HepG2 (cell line): ENCODE results near the gene NDUFS2. TPM values are rescaled to one million over a fixed set of nuclear protein-coding genes. Genes with fewer than 3 reads are reported as not detected.

Source experiments
- FOXA3 ChIP-seq: IDR thresholded peaks from 2 replicates; pipeline ENCODE4 v1.6.1; 2016; ENCODE audit warnings: missing genetic modification reagents, missing compliant biosample characterization
- HMGA1 ChIP-seq: sonication (generic); formaldehyde crosslinking; conservative IDR thresholded peaks from 2 replicates; pipeline ENCODE4 v1.4.0; 2020; ENCODE audit warnings: missing genetic modification reagents
- JDP2 ChIP-seq: sonication (generic); formaldehyde crosslinking; IDR thresholded peaks from 2 replicates; pipeline ENCODE4 v1.8.1; 2022; ENCODE audit warnings: missing genetic modification reagents, borderline replicate concordance
- PAF1 ChIP-seq: IDR thresholded peaks from 2 replicates; pipeline ENCODE4 v1.6.1; 2016; ENCODE audit warnings: missing genetic modification reagents, missing compliant biosample characterization
- PITX1 ChIP-seq: sonication (generic); formaldehyde crosslinking; IDR thresholded peaks from 2 replicates; pipeline ENCODE4 v1.5.1; 2020; ENCODE audit warnings: mild to moderate bottlenecking, missing genetic modification reagents
- SMYD3 ChIP-seq: sonication (generic); formaldehyde crosslinking; IDR thresholded peaks from 2 replicates; pipeline ENCODE4 v1.8.1; 2023; ENCODE audit warnings: mild to moderate bottlenecking, missing genetic modification reagents
- SNAPC4 ChIP-seq: sonication (generic); formaldehyde crosslinking; IDR thresholded peaks from 2 replicates; pipeline ENCODE4 v1.4.0; 2020; ENCODE audit warnings: mild to moderate bottlenecking, missing genetic modification reagents
- STAG1 ChIP-seq: sonication (generic); formaldehyde crosslinking; IDR thresholded peaks from 2 replicates; pipeline ENCODE4 v1.4.0; 2020; ENCODE audit warnings: missing genetic modification reagents
- ZBTB26 ChIP-seq: IDR thresholded peaks from 2 replicates; pipeline ENCODE4 v1.6.1; 2016; ENCODE audit warnings: missing compliant biosample characterization, missing genetic modification reagents, borderline replicate concordance
- ZMYM4 ChIP-seq: sonication (generic); formaldehyde crosslinking; IDR thresholded peaks from 2 replicates; pipeline ENCODE4 v1.8.1; 2023; ENCODE audit warnings: mild to moderate bottlenecking, missing genetic modification reagents
- ZNF383 ChIP-seq: sonication (generic); formaldehyde crosslinking; IDR thresholded peaks from 2 replicates; pipeline ENCODE4 v1.4.0; 2020; ENCODE audit warnings: missing genetic modification reagents, mild to moderate bottlenecking, borderline replicate concordance
- ZNF878 ChIP-seq: sonication (generic); formaldehyde crosslinking; IDR thresholded peaks from 2 replicates; pipeline ENCODE4 v1.8.1; 2023; ENCODE audit warnings: mild to moderate bottlenecking, missing genetic modification reagents, moderate library complexity
- ZSCAN20 ChIP-seq: sonication (generic); formaldehyde crosslinking; IDR thresholded peaks from 2 replicates; pipeline ENCODE4 v1.4.0; 2020; ENCODE audit warnings: missing genetic modification reagents, mild to moderate bottlenecking, borderline replicate concordance
- polyA plus RNA-seq, 8 experiments: library from polyadenylated mRNA; depleted of rRNA in 3 of 8; stranded (reverse) in 7 of 8; unstranded in 1 of 8; fragments of >200 nt; fragmentation: Illumina TruSeq in 4 of 8; extraction: Trizol in 4 of 8; gene quantifications; 2 replicates each; pipeline versions ENCODE4 v1.2.1 to v1.2.3, GENCODE V29; 2011 to 2016; ENCODE audit warnings: low read depth in 4 of 8, missing spikeins in 1 of 8, mixed read lengths in 1 of 8; ENCODE audit not compliant: insufficient read depth in 1 of 8
- total RNA-seq, 5 experiments: library from RNA; depleted of rRNA; stranded (reverse); fragments of >200 nt; fragmentation: Illumina TruSeq; extraction: Trizol; gene quantifications; 2 replicates each; pipeline ENCODE4 v1.2.3, GENCODE V29; 2016; ENCODE audit warnings: low read depth in 1 of 5
- TF ChIP-seq, protein P1 (sequence below): sonication (generic); formaldehyde crosslinking; IDR thresholded peaks from 2 replicates; pipeline ENCODE4 v1.5.0; 2020; ENCODE audit warnings: mild to moderate bottlenecking, missing genetic modification reagents
- TF ChIP-seq, protein P2 (sequence below): sonication (generic); formaldehyde crosslinking; IDR thresholded peaks from 2 replicates; pipeline ENCODE4 v1.5.1; 2020; ENCODE audit warnings: missing genetic modification reagents, mild to moderate bottlenecking, borderline replicate concordance
- TF ChIP-seq, protein P3 (sequence below): sonication (generic); formaldehyde crosslinking; IDR thresholded peaks from 2 replicates; pipeline ENCODE4 v1.8.0; 2022; ENCODE audit warnings: mild to moderate bottlenecking, missing genetic modification reagents; ENCODE audit not compliant: insufficient replicate concordance

Gene NDUFS2
- total and polyA plus RNA-seq, 2 of the 13 experiments (the other 11 are each of a cell fraction or from before 2014, with no cell fraction given): 89.9 to 118 TPM

DNA sequence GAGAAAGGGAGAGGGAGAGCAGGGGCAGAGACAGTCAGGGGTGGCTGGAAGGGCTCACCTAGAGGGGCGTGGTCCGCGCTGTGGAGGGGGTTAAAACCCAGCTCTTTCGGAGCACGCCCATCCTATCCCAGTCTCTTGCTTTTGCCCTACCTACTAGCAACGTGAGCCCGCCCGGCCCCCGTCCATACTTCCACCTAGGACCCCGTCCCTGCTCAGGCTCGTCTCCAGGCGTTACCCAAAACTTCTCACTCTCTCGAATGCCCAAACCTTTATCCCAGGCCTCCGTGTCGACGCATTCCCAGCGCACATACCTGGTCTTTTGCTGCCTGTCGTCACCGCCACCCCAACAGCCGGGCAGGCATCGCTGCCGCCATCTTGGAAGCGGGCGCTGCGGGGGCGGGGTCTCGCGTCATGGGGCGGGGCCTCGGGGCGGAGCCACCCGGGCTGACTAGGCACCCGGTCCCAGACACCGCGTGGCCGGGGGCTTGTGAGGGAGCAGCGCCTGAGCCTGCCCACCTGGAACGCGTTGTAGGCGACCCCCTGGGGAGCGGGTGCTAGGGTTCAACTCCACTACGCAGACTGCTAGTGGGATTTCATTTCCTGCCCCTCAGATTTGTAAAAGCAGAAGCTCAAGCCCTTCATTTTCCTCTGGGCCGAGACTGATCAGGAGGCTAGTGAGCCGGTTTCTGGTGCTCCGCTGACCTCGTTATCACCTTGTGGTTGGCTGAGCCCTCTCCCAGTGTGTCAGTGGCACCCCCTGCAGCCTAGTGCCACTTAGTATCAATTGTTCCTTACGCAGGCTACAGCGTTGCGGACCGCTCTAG, 24.8 kb upstream of the NDUFS2 start, which contains the start of gene B4GALT3 (continued):
- TF ChIP-seq STAG1 (CRISPR knock-in tag) (peak; percentile 62), PITX1 (CRISPR knock-in tag) (peak; percentile 62), SNAPC4 (CRISPR knock-in tag) (peak; percentile 85; the same call in 1 of the 2 replicates), FOXA3 (CRISPR knock-in tag) (peak; percentile 47; the same call in 1 of the 2 replicates), SMYD3 (CRISPR knock-in tag) (0 out of 2 replicates have a peak, but pooled peaks have one; percentile 74), ZMYM4 (no peak; the same call in 1 of the 2 replicates), ZNF383 (CRISPR knock-in tag) (no peak), ZSCAN20 (CRISPR knock-in tag) (0 out of 2 replicates have a peak, but pooled peaks have one; percentile 41), ZBTB26 (CRISPR knock-in tag) (peak; percentile 81; the same call in 1 of the 2 replicates), PAF1 (no peak), ZNF878 (CRISPR knock-in tag) (peak; percentile 44; the same call in 1 of the 2 replicates), JDP2 (CRISPR knock-in tag) (no peak), HMGA1 (no peak)
- TF ChIP-seq, protein P1, sequence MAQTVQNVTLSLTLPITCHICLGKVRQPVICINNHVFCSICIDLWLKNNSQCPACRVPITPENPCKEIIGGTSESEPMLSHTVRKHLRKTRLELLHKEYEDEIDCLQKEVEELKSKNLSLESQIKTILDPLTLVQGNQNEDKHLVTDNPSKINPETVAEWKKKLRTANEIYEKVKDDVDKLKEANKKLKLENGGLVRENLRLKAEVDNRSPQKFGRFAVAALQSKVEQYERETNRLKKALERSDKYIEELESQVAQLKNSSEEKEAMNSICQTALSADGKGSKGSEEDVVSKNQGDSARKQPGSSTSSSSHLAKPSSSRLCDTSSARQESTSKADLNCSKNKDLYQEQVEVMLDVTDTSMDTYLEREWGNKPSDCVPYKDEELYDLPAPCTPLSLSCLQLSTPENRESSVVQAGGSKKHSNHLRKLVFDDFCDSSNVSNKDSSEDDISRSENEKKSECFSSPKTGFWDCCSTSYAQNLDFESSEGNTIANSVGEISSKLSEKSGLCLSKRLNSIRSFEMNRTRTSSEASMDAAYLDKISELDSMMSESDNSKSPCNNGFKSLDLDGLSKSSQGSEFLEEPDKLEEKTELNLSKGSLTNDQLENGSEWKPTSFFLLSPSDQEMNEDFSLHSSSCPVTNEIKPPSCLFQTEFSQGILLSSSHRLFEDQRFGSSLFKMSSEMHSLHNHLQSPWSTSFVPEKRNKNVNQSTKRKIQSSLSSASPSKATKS (CRISPR knock-in tag): no peak
- TF ChIP-seq, protein P2, sequence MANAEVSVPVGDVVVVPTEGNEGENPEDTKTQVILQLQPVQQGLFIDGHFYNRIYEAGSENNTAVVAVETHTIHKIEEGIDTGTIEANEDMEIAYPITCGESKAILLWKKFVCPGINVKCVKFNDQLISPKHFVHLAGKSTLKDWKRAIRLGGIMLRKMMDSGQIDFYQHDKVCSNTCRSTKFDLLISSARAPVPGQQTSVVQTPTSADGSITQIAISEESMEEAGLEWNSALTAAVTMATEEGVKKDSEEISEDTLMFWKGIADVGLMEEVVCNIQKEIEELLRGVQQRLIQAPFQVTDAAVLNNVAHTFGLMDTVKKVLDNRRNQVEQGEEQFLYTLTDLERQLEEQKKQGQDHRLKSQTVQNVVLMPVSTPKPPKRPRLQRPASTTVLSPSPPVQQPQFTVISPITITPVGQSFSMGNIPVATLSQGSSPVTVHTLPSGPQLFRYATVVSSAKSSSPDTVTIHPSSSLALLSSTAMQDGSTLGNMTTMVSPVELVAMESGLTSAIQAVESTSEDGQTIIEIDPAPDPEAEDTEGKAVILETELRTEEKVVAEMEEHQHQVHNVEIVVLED (CRISPR knock-in tag): peak; percentile 41; the same call in 1 of the 2 replicates
- TF ChIP-seq, protein P3, sequence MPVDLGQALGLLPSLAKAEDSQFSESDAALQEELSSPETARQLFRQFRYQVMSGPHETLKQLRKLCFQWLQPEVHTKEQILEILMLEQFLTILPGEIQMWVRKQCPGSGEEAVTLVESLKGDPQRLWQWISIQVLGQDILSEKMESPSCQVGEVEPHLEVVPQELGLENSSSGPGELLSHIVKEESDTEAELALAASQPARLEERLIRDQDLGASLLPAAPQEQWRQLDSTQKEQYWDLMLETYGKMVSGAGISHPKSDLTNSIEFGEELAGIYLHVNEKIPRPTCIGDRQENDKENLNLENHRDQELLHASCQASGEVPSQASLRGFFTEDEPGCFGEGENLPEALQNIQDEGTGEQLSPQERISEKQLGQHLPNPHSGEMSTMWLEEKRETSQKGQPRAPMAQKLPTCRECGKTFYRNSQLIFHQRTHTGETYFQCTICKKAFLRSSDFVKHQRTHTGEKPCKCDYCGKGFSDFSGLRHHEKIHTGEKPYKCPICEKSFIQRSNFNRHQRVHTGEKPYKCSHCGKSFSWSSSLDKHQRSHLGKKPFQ: no peak
